Esophagus mucosa (tissue), 1 donor: ENCODE results near the gene POFUT1. TPM values are rescaled to one million over a fixed set of nuclear protein-coding genes. Genes with fewer than 3 reads are reported as not detected.
A peak's percentile ranks its signal among the peaks of the same experiment; 100 is the strongest.
"Not testable (repeated sequence)": the region's sequence is repeated elsewhere in the genome, so short reads cannot be mapped to it uniquely, and the experiment has no call there.

Experiments
- ATAC-seq: fragments of 200-7000 bp; cut with Tn5 transposase; one replicate; pipeline ENCODE4 v1.9.1; 2020
- total RNA-seq: library from RNA; stranded (reverse); gene quantifications from one replicate; pipeline ENCODE4 v1.2.4, GENCODE V29; 2023
- donor health status: DM: yes; HTN: yes; CAD: no.

POFUT1 gene
- total RNA-seq = 18.3 TPM

DNA sequence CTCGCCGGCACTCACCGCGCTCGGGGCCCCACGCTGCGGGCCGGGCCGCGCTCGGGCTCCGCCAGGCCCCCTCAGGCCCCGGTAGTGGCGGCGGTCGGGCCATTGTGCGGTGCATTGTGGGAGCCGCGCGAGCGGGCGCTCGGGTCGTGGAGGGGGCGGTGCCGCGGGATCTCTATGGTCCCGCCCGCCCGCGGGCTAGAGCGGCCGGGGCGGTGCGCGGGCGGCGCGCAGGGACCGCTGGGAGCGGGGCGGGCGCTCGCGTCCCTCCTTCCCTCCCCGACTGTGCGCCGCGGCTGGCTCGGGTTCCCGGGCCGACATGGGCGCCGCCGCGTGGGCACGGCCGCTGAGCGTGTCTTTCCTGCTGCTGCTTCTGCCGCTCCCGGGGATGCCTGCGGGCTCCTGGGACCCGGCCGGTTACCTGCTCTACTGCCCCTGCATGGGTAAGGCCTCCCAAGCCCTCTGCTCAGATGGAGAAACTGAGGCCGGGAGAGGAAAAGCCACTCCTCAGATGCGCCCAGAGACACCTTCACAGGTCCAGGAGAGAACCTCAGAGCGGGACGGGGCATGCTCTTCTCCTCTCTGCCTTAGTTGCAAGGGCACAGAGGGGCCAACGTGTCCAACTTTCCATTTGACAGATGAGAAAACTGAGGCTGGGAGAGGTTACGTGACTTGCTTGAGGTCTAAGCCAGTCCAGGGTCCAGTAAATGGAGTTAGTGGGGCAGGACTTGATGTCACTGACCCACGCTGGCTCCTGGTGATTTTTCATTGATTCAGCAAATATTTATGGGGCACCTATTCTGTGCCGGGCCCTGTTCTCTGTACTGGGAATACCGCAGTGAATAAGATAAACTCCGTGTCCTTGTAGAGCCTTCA is at the start of gene POFUT1, which contains the start of gene PLAGL2:
Gene POFUT1, plus strand, starts transcription at position 255 of the 873 bp plus-strand sequence. Its CDS starts 62 bp downstream, at position 317.
Gene PLAGL2, minus strand, starts transcription at position 118 of the 873 bp plus-strand sequence. CDS start 5,565 bp downstream, outside the sequence.
- peak; percentile 89 for ATAC-seq

DNA sequence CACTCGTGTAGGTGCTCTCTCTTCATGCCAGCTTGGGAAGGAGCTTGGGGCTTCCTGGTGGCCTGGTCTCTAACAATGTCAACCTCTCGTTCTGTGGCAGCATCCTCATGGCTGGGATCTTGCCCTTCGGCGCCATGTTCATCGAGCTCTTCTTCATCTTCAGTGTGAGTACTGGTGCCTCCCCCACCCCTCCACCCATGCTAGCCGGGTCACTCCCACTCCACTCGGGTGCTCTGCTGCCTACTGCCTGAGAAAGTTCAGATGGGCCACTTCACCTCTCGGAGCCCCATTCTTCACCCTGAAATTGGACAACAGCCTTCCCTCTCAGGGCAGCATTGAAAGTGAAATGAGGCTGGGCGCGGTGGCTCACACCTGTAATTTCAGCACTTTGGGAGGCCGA is 49.3 kb upstream of the POFUT1 start:
- no peak for ATAC-seq

DNA sequence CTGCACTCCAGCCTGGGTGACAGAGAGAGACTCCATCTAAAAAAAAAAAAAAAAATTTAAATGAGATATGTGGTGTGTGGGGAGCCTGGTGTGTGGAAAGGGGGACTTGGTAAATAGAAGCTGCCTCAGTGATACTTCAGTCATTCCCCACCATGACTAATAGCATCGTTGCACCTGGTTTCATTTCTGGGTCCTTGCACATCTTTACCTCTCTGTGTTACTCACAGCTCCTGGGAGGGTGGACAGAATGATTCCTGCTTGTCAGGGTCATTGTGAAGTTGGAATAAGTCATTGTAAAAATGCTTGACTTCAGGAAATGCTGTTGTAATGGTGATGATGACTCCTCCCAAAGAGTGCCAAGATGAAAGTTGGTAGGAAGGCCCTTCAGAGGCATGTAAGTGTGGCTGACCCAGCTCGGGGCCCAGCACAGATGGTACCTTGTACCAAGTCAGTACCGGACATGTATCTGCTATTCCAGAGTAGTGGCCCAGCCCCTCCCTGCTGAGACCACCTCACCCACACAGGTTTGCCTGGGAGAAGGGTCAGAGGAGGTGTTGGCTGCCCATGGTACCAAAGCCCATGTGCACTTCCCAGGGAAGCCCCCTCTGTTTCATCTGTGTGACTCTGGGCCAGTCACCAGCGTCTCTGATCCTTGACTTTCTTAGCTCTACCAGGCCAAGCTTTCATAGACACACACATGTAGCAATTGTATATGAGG is 48.6 kb upstream of the POFUT1 start:
- peak; percentile 42 for ATAC-seq

DNA sequence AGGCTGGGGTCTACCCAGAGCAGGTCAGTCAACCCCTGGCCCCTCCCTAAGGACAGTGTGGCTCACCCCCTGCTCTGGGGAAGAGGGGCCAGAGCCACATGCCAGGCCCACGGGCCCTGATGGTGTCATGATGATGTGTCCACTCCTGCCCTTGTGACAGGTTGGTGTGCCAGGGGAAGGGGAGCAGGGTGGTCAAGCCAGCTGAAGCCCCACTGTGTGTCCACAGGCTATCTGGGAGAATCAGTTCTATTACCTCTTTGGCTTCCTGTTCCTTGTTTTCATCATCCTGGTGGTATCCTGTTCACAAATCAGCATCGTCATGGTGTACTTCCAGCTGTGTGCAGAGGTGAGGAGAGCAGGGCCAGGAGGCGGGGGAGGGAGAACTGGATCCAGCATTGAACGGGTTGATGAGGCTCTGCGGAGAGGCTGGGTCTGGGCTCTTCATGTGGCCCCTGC is 47.9 kb upstream of the POFUT1 start:
- no peak for ATAC-seq

DNA sequence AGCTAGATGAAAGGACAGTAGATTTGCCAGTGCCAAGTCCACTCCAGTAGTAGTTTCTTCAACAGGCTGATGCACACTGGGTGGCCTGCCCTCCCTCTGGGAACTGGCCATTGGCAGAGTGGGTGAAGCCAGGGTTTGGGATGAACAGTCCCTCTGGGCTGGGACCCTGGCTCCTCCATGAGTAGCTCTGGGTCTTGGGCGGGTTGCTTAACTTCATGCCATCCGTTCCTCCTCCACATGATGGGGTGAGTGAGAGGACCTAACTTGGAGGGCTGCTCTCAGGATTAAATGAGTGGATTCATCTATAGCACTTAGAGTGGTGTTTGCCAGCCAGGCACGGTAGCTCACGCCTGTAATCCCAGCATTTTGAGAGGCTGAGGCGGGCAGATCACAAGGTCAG is 47.3 kb upstream of the POFUT1 start:
- ATAC-seq = no peak

DNA sequence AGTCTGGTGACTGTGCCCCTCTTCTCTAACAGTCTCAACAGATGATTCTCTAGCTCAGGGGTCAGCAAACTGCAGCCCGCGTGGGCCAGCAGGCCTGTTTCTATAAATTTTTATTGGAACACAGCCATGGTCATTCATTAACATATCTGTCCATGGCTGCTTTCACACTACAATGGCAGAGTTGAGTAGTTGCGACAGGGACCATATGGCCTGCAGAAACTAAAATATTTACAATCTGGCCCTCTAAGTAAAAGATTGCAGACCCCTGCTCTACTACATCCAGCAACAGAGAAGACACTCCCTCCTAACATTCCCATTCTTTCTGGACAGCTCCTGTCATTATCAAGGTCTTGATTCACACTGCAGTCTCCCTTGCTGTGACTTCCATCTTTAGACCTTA is 45.3 kb upstream of the POFUT1 start:
- ATAC-seq = no peak

DNA sequence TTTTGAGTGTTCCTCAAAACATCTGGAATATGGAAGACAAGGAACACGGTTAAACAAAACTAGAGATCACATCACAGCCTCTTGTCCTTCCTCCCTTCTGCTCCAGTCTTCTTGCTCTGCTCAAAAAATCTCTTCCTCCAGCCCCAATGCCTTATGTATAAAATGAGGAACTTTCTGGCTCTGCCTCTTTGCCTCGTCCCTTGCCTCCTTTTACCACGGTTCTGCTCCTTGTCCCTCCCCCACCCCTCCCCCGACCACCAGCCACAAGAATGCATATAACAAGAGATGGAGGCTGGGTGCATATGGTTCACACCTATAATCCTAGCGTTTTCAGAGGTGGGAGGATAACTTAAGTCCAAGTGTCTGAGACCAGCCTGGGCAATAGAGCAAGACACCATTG is 43.7 kb upstream of the POFUT1 start:
- ATAC-seq = no peak

DNA sequence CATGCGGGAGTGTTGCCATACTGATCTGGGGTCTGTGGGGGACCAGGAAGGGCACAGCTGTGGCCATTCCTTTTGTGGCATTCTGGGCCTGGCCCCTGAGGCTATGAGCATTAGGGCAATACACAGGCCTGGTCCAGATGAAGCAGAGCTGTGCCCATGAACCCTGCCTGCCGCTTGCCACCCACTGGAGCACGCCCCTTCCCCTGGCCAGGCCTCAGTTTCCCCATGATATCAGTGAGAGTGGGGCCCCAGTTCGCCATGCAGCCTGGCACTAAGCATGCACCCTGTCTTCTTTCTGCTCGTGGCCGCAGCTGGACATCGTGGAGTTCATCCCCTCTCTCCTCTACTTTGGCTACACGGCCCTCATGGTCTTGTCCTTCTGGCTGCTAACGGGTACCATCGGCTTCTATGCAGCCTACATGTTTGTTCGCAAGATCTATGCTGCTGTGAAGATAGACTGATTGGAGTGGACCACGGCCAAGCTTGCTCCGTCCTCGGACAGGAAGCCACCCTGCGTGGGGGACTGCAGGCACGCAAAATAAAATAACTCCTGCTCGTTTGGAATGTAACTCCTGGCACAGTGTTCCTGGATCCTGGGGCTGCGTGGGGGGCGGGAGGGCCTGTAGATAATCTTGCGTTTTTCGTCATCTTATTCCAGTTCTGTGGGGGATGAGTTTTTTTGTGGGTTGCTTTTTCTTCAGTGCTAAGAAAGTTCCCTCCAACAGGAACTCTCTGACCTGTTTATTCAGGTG is 42.5 kb upstream of the POFUT1 start:
- no peak for ATAC-seq

DNA sequence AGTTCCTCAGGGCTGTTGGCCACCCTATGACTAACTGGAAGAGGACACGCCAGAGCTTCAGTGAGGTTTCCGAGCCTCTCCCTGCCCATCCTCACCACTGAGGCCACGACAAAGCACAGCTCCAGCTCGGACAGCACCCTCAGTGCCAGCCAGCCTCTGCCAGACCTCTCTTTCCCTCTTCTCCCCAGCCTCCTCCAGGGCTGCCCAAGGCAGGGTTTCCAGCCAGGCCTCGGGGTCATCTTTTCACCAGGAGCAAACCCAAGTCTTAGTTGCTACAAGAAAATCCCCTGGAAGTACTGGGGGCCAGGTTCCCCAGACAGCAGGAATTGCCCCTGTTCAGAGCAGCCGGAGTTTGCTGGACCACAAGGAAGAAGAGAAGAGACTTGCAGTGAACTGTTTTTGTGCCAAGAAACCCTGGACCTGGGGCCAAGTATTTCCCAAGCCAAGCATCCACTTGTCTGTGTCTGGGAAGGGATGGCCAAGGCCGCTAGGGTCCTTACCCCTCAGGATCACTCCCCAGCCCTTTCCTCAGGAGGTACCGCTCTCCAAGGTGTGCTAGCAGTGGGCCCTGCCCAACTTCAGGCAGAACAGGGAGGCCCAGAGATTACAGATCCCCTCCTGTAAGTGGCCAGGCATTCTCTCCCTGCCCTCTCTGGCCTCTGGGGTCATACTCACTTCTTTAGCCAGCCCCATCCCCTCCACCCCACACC is 41.7 kb upstream of the POFUT1 start:
- no peak for ATAC-seq

DNA sequence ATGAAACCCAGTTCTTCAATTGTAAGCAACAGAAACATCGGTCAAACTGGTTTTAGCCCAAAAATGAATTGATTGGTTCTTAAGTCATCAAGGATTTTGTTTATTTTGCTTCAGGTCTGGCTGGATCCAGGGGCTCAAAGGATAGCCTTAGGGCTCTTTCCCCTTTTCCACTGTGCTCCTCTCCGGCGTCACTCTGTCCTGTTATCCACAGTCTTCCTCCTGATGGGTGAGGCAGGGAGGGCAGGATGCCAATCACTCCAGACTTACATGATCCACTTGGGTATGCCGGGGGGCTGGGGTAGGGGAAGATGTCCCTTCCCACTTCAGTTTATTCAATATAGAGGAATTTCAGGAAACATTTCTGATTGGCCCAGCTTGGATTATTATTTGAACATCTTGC is 40.1 kb upstream of the POFUT1 start:
- ATAC-seq = no peak

DNA sequence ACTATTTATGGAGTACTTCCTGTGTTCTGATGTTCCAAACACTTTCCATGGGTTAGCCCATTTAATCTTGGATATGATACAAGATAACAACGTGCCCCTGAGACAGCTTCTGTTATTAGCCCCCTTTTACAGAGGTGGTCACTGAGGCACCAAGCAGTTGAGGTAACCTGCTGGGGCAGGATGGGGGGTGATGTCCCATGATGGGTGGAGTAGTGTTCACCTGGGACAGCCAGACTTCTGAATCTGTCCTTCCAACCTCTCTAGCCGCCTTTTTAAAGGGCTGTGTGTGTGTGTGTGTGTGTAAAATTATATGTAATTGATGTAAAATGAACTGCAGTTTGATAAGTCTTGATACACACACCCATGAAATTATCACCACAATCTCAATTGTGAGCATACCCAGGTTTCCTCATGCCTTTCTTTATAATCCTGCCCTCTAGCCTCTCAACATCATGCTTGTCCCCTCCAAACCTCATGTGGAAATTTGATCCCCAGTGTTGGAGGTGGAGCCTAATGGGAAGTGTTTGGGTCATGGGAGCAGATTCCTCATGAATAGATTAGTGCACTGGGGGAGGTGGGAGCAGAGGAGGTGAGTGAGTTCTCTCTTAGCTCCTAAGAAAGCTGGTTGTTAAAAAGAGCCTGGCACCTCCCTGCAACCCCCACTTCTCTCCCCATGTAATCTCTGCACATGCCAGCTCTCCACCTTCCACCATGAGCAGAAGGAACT is 39.3 kb upstream of the POFUT1 start:
- peak; percentile 19 for ATAC-seq

DNA sequence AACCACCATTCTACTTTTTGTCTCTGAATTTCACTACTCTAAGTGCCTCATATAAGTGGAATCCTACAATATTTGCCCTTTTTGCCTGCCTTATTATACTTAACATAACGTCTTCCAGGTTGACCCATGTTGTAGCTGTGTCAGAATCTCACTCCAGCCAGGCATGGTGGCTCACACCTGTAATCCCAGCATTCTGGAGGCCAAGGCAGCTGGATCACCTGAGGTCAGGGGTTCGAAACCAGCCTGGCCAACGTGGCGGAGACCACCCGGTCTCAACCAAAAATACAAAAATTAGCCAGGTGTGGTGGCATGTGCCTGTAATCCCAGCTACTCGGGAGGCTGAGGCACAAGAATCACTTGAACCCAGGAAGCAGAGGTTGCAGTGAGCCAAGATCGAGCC is 30.0 kb upstream of the POFUT1 start:
- not testable (repeated sequence) for ATAC-seq

DNA sequence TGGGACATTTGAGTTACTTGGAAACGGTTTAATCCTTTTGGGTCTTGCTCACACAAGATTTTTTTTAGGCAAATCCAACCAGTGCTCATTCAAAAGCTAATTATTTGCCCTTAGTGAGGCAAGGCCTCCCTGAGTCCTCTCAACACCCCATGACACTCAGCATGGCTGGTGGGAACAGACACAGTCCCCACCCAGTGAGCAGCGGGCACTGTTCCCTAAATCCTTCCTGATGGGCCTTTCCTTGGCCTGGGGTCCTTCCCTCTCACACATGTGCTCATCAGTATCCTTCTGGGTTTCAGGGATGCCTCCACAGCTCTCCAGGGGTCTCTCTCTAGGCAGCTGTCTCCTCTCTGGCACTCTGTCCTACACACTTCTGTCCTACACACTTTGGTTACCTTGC is 28.2 kb upstream of the POFUT1 start:
- peak; percentile 55 for ATAC-seq

DNA sequence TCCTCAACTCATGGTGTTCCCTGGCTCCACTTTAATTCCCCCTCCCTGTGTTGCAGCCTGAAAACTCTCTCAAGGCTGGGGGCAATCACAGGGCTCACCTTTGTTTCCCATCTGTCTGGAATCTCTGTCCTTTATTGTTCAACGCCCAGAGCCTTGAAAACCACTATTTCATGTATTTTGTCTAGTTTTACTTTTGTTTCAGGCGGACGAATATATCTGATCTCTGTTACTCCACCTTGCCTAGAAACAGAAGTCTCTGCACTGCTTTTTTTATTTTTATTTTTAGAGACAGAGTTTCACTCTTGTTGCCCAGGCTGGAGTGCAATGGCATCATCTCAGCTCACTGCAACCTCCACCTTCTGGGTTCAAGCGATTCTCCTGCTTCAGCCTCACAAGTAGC is 27.7 kb upstream of the POFUT1 start:
- no peak for ATAC-seq

DNA sequence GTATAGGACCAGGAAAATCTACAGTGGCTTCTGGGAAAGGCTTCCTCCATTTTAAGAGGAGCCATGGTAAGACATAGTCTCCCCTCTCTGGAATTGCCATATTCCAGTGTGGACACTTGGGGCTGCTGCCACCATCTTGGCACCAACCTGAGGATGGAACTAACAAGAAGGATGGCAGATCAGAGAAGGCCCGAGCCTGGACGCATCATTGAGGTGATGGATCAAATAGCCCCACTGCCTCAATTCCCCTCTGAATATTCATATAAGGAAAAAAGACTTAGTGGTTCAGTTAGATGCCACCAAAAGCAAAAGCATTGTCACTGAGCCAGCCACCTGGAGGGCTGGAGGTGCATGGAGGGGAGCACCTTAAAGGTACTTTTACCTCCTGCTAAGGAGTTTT is 26.1 kb upstream of the POFUT1 start:
- ATAC-seq = no peak

DNA sequence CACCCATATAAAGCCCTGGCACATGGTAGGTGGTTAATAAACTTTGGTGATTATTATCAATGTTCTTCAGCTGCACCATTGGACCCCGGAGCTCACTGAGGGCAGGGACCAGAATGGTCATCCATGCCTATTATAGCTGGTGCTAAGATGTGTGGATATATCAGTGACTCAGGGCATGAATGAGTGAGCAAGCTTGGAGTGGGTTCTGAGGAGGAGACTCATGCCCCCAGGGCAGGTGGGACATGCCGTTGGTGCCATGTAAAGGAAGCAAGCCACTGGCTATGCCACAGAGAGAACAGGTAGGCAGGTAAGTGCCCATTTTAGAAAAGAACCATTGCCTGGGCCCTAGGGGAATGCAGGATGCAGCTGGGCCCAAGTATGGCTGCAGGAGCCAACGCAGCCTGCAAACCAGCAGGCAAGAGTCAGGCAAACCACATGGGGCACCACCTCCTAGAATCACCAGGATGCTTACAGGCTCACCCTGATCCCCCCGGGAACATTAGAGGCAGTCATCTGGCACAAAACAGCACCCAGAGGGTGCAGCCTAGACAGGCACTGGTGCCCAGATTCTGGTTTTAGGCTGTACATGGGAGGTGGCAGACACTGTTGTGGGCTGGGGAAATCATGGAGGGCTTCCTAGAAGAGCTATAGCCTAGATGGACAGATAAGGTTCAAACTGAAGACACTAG is 23.6 kb upstream of the POFUT1 start:
- no peak for ATAC-seq

DNA sequence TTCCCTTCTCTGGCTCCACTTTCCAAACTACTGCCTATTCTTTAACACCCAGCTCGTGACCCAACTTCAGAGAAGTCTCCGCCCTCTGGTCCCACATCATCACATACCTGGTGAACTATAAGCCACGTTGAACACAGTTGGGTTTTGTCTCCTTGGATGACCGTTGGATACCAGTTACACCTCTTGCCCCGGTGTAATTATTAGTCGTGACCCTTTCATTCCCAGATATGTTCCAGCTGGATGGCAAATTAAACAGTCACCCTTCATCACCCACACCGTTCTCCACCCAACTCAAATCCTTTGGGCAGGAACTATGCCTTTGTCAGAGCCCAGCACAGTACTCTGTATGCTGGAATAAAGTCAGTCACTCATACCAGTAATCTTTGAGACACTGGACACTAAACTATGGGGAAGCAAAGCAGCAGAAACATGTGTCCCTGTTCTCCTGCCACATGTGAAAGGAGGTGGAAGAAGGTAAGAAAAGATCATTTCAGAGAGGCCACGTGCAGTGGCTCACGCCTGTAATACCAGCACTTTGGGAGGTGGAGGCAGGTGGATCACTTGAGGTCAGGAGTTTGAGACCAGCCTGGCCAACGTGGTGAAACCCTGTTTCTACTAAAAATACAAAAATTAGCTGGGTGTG is 22.6 kb upstream of the POFUT1 start:
- ATAC-seq = no peak

DNA sequence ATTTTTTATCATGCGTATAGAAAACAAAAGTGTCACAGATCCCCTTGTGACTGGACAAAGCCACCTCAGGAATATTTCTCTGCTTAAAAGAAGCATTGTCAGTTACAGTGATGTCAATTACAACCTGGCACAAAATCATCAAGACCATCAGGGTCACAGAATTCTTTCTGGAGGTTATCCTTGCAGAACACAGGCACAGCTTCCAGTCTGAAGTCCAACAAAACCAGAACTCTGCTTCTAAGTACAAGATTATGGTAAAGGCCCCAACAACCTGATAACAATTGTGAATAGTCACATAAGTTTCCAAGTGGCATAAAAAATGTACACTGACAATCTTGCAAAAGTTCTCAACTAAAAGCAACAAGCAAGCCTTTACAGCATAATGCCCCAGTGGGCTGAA is 21.2 kb upstream of the POFUT1 start:
- no peak for ATAC-seq

DNA sequence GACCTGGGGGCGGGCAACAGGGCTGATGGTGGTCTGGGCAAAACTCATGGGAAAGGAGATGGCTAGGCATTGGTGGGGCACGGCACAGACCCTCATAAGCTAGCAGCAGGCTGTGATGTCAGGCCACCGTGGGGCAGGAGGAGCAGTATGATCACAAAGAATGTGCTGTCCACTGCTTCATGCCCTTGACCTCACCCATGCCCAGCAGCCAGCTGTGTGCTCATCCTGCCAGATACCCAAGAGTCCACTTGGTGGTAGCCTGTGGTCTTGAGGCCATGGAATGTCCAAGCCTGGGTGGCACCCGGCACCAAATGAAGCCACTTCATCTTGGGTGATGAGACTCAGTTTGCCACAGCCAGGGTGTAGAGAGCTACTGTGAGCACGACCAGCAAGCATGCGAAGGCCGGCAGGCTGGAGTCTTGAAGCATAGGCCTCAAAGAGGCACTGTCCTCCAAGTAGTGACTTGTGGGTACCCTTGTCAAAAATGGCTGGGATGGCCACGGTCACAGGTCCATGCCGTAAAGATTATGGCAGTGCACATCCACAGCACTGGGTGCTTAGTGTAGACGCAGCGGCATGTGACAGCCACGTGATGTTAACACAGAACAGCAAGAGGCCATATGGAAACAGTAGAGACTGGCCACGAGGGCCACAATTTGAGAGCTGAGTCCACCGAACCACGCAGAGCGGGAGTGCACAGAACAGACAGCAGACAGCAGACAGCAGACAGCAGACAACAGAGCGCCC is 19.1 kb upstream of the POFUT1 start:
- no peak for ATAC-seq

DNA sequence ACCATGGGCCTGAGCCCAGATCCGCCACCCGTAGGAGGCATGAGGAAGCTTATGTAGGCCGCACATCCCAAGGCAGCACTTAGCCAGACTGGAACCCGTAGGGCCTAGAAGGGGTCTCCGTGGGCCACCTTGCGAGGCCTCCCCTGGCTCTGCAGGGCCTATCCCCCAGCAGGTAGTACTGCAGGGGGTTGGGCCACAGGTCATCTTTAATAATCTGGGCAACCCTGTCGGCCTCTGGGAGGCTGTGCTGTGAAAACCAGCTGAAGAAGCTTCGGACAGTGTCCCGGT is 18.6 kb upstream of the POFUT1 start:
- ATAC-seq = peak; percentile 7
